Measurements from ENCODE around the gene SLC24A1. TPM values are rescaled to one million over a fixed set of nuclear protein-coding genes. Genes with fewer than 3 reads are reported as not detected.

The SLC24A1 gene
- total RNA-seq, 1 experiment from 2014 or later, result 3.0 TPM

DNA sequence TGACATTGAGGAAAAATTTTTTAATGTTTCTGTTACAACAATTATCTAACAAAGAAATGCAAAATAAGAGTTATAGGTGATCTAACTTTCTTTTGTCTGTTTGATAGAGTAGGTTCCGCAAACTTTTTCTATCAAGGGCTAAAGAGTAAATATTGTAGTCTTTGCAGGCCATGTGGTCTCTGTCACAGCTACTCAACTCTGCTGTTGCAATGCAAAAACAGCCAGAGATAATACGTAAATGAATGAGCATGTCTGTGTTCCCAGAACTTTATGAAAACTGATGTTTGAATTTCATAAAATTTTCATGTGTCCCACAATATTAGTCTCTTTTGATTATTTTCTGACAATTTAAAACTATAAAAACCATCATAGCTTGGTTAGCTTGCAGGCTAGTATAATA lies 73.3 kb downstream of the SLC24A1 start:
- H2AFZ ChIP-seq (ENCODE audit: low read length), result no peak overlapping the region
- POLR2A ChIA-PET (ENCODE audit: unreplicated experiment), result no interaction called here
- no peak overlapping the region for H3K4me3 ChIP-seq (ENCODE audit: low read length)
- DNase-seq (no peak), ATAC-seq (no peak)
- intact Hi-C loops (cut with micrococcal nuclease), result no loop called here
- BruUV-seq (replicated peaks), result no TSS peak
- H3K4me2 ChIP-seq (ENCODE audit: low read length), result no peak overlapping the region
- TF ChIP-seq, protein P1, sequence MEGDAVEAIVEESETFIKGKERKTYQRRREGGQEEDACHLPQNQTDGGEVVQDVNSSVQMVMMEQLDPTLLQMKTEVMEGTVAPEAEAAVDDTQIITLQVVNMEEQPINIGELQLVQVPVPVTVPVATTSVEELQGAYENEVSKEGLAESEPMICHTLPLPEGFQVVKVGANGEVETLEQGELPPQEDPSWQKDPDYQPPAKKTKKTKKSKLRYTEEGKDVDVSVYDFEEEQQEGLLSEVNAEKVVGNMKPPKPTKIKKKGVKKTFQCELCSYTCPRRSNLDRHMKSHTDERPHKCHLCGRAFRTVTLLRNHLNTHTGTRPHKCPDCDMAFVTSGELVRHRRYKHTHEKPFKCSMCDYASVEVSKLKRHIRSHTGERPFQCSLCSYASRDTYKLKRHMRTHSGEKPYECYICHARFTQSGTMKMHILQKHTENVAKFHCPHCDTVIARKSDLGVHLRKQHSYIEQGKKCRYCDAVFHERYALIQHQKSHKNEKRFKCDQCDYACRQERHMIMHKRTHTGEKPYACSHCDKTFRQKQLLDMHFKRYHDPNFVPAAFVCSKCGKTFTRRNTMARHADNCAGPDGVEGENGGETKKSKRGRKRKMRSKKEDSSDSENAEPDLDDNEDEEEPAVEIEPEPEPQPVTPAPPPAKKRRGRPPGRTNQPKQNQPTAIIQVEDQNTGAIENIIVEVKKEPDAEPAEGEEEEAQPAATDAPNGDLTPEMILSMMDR (conservative IDR thresholded peaks at IDR 0.05; ENCODE audit: low read depth, low read length), result no peak
- no peak for TF ChIP-seq EZH2 (IDR thresholded peaks at IDR 0.05; ENCODE audit: low read length, unreplicated experiment)
- no peak for TF ChIP-seq EZH2phosphoT487 (IDR thresholded peaks at IDR 0.05; ENCODE audit: borderline replicate concordance, low read length)
- H4K20me1 ChIP-seq (ENCODE audit: low read length), result no peaks in the 10 kb centered on the region
- no peaks in the 10 kb centered on the region for H3F3A ChIP-seq (ENCODE audit: low read length, unreplicated experiment)
- H3K27ac ChIP-seq (ENCODE audit: low read length), result no peak overlapping the region
- no peaks in the 10 kb centered on the region for H3K27me3 ChIP-seq (ENCODE audit: low read length)
- no peaks in the 10 kb centered on the region for H3K4me1 ChIP-seq (ENCODE audit: insufficient read depth, low read length)
- H3K9me2 ChIP-seq (replicated peaks; ENCODE audit: low read length), result no peaks in the 10 kb centered on the region
- H3K79me2 ChIP-seq (ENCODE audit: low read length), result no peaks in the 10 kb centered on the region
- no peak overlapping the region for H3K9ac ChIP-seq (ENCODE audit: low read length)
- CTCF ChIA-PET, result no interaction called here
- no peaks in the 10 kb centered on the region for H3K9me3 ChIP-seq (ENCODE audit: low read length)
- H3K36me3 ChIP-seq (ENCODE audit: low read depth, low read length), result no peaks in the 10 kb centered on the region

Other genes with a start within 250 kb of the SLC24A1 start
- gene IGDCC3, start 243.9 kb upstream of the SLC24A1 start, total RNA-seq (2014; rRNA removed), result not detected in 2 replicates
- gene IGDCC4, start 199.0 kb upstream of the SLC24A1 start, total RNA-seq (2014; rRNA removed), result 0.98 and 1.6 TPM in 2 replicates
- 20.0 and 20.6 TPM in 2 replicates for gene DPP8, start 104.2 kb upstream of the SLC24A1 start, total RNA-seq (2014; rRNA removed)
- gene HACD3, start 91.5 kb upstream of the SLC24A1 start, total RNA-seq (2014; rRNA removed), result 53.0 and 64.9 TPM in 2 replicates
- 19.5 and 23.8 TPM in 2 replicates for gene INTS14, start 10.8 kb upstream of the SLC24A1 start, total RNA-seq (2014; rRNA removed)
- 6.2 and 11.6 TPM in 2 replicates for gene DENND4A, start 170.4 kb downstream of the SLC24A1 start, total RNA-seq (2014; rRNA removed)
- gene RAB11A, start 247.6 kb downstream of the SLC24A1 start, total RNA-seq (2014; rRNA removed), result 123 and 171 TPM in 2 replicates

Data from PC-3 (cell line).